ENCODE results near the gene TMEM53. TPM values are rescaled to one million over a fixed set of nuclear protein-coding genes. Genes with fewer than 3 reads are reported as not detected.
A peak's percentile ranks its signal among the peaks of the same experiment; 100 is the strongest.

TMEM53 gene
- total and polyA plus RNA-seq, 12 donors, result 7.2 to 47.4 (median 12.6) TPM

DNA sequence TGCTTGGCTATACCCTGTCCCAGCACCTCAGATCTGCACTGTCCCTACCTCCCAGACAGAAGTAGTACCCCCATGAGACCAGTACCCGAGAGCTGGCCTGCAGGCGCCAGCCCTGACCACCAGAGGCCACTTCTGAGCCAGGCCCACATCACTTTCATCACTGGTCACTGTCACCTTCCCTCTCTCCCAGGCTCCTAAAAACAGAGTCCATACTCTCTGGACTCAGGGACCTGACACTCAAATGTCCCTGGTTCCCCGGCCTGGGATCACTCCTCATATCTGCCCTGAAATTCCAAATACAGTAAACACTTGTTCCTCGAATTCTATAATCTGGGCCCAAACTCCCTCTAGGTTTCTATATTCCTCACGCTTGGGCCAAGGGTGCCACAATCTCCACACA is 18.7 kb downstream of the TMEM53 start:
- 66 to 73% (median 68%) methylated on average over 5 of the region's 5 CpGs for WGBS, 4 donors
- TF ChIP-seq, protein P1, sequence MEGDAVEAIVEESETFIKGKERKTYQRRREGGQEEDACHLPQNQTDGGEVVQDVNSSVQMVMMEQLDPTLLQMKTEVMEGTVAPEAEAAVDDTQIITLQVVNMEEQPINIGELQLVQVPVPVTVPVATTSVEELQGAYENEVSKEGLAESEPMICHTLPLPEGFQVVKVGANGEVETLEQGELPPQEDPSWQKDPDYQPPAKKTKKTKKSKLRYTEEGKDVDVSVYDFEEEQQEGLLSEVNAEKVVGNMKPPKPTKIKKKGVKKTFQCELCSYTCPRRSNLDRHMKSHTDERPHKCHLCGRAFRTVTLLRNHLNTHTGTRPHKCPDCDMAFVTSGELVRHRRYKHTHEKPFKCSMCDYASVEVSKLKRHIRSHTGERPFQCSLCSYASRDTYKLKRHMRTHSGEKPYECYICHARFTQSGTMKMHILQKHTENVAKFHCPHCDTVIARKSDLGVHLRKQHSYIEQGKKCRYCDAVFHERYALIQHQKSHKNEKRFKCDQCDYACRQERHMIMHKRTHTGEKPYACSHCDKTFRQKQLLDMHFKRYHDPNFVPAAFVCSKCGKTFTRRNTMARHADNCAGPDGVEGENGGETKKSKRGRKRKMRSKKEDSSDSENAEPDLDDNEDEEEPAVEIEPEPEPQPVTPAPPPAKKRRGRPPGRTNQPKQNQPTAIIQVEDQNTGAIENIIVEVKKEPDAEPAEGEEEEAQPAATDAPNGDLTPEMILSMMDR (IDR thresholded peaks at IDR 0.05), result peak; percentile 56 to 75 (median 72)
- no peak for TF ChIP-seq POLR2A (IDR thresholded peaks at IDR 0.05)
- Histone ChIP-seq H3K27ac (no peak overlapping the region), H3K4me1 (replicated peaks in 1 of 2) (no peaks in the 10 kb centered on the region), H3K4me3 (no peak overlapping the region), H3K27me3 (no peaks in the 10 kb centered on the region), H3K9me3 (replicated peaks in 1 of 3) (no peaks in the 10 kb centered on the region), H3K36me3 (replicated peaks in 1 of 2) (peaks cover 0 to 18% of the 10 kb centered on the region in 2 donors)
- peak in 2 of 7 donors; percentile 49 to 54 for DNase-seq
- intact Hi-C loops (cut with DNase I), result no loop called here

DNA sequence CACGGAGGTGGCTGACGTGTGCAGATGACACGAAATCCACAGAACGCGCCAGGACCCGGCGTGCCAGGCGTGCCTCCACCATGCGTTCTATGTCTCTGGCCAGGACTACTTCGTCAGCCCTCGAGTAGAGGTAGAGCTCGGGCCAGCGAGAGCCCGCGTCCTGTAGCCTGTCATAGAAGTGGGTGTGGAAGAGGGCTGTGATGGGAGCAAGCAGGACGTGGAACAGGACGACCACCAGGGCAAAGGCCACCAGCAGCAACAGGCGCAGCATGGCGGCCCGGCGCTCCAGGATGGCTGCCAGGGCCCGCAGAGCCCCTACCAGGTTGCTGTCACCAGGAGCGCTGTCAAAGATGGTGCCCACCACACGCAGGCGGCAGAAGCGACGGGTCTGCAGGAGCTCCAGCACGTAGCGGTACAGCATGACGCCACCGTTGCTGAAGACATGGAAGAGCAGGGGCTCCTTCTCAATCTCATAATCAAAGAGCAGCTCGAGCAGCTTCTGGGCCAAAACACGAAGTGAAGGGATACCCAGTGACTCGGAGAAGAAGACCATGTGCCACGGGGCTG is 19.6 kb downstream of the TMEM53 start:
- no peak overlapping the region for H3K4me3 ChIP-seq
- DNase-seq, result no peak
- no peaks in the 10 kb centered on the region for H3K9me3 ChIP-seq (replicated peaks in 1 of 3)
- no peak for TF ChIP-seq POLR2A (IDR thresholded peaks at IDR 0.05)
- TF ChIP-seq, protein P1 (IDR thresholded peaks at IDR 0.05), result no peak
- WGBS, 4 donors, result 94 to 97% (median 95%) methylated on average over 35 of the region's 35 CpGs
- H3K27ac ChIP-seq, result no peak overlapping the region
- H3K36me3 ChIP-seq (replicated peaks in 1 of 2), result peaks cover 0 to 27% of the 10 kb centered on the region in 2 donors
- intact Hi-C loops (cut with DNase I), result loop anchor here in 1 of 2 donors (5.0 kb wide), 1 partner anchor 42 kb away; no protein-coding TSS in a partner anchor
- no peaks in the 10 kb centered on the region for H3K27me3 ChIP-seq
- no peaks in the 10 kb centered on the region for H3K4me1 ChIP-seq (replicated peaks in 1 of 2)

DNA sequence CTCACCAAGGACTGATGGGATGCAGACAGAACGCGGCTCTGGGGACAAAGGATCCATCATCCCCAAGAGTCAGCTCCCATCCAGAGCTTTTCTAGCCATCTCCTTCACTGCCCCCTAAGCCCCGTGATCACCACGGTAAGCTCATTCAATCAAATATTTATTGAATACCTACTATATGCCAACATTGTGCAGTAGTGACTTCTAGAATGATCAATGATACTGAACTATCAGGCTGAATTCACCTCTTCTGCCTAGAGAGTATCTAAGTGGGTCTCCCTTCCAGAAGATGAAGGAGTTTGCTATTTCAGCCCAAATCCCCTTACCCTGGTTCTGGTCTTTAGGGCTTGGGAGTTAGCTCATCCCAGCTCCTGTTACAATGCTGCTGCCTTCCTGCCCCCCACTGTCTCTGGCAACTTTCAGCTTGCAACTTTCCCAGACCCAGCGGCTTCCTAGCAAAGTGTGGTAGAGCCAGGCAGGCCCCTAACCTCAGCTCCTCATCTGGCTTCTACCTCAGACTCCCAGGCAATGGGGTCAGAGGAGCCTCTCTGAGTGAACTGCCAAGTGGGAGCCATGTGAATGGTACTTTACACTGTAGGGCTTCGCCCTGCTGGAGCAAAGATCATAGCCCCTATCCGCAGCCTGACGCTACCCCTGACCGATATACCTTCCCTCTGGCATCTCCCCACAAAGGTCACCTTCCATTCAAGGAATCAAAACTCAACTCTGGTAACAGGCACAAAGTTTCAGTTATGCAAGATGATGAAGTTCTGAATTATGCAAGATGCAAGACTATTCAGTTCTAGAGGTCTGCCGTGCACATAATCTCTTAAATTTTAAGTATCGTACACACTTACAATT is 20.9 kb downstream of the TMEM53 start:
- TF ChIP-seq, protein P1 (IDR thresholded peaks at IDR 0.05), result peak in 2 of 6 experiments; percentile 10 to 19
- TF ChIP-seq POLR2A (IDR thresholded peaks at IDR 0.05), result no peak
- intact Hi-C loops (cut with DNase I), result loop anchor here (2.0 to 5.0 kb wide), 2 partner anchors 41 to 45 kb away; no protein-coding TSS in a partner anchor

DNA sequence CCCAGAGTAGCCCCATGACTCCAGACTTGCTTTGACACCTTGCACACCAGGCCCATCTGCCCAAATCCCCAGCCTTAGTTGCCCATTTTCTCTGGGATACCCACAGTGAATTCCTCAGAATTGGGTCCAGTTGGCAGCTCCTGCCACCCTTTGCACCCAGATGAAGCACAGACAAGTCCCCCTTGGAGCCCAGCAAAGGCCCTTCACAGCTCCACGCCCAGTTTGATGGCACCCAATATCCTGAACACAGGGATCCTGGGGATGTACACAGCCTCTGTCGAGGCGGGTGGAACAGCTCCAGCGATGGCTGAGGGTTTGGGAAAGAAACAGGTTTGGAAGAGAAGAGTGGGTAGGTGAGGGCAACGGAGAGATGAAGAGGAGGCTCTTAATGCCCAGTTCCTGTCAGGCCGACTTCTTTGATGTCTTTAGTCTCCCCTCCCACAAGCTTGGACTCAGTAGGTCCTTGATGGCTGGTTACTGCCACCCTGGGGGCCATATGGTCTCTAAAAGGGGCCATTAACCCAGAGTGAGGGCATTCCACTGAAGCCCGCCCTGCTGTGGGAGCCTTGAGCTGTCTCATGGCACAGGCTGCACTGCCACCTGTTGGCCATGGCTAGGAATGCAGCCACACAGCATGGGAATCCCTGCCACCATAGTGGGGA is 21.7 kb downstream of the TMEM53 start:
- no peaks in the 10 kb centered on the region for H3K27me3 ChIP-seq
- intact Hi-C loops (cut with DNase I), result loop anchor here (2.0 to 5.0 kb wide), 2 partner anchors 40 to 44 kb away; no protein-coding TSS in a partner anchor
- peak; percentile 69 to 93 (median 84) for DNase-seq
- no peak overlapping the region for H3K4me3 ChIP-seq
- WGBS, 4 donors, result 50 to 59% (median 55%) methylated on average over 7 of the region's 7 CpGs
- no peaks in the 10 kb centered on the region for H3K4me1 ChIP-seq (replicated peaks in 1 of 2)
- H3K27ac ChIP-seq, result no peak overlapping the region
- TF ChIP-seq, protein P1 (IDR thresholded peaks at IDR 0.05), result peak; percentile 87 to 98 (median 94)
- TF ChIP-seq POLR2A (IDR thresholded peaks at IDR 0.05), result no peak
- H3K36me3 ChIP-seq (replicated peaks in 1 of 2), result peaks cover 0 to 46% of the 10 kb centered on the region in 2 donors
- H3K9me3 ChIP-seq (replicated peaks in 1 of 3), result no peaks in the 10 kb centered on the region

More for the DNA sequence above, 20.9 kb downstream of the TMEM53 start:
- no peaks in the 10 kb centered on the region for H3K4me1 ChIP-seq (replicated peaks in 1 of 2)
- no peaks in the 10 kb centered on the region for H3K27me3 ChIP-seq
- peaks cover 0 to 39% of the 10 kb centered on the region in 2 donors for H3K36me3 ChIP-seq (replicated peaks in 1 of 2)
- H3K4me3 ChIP-seq, result no peak overlapping the region
- H3K9me3 ChIP-seq (replicated peaks in 1 of 3), result no peaks in the 10 kb centered on the region
- 58 to 75% (median 63%) methylated on average over 9 to 11 of the region's 11 CpGs for WGBS, 4 donors
- no peak for DNase-seq
- H3K27ac ChIP-seq, result no peak overlapping the region
